Hepatocyte (in vitro differentiated cells): Measurements from ENCODE around the gene C19orf38. TPM values are rescaled to one million over a fixed set of nuclear protein-coding genes. Genes with fewer than 3 reads are reported as not detected.

ENCODE experiments used
- DNase-seq: peaks from one replicate; pipeline ENCODE4 v3.0.0-alpha.2; 2016; ENCODE audit warnings: low spot score
- H2AFZ ChIP-seq: fragments of 200-600 bp; sonication (generic); 2 replicates; pipeline ENCODE4 v1.6.0; 2016; ENCODE audit warnings: antibody characterized with exemption, mild to moderate bottlenecking
- H3K27ac ChIP-seq: fragments of 200-600 bp; sonication (generic); 2 replicates; pipeline ENCODE4 v1.5.1; 2016; ENCODE audit warnings: mild to moderate bottlenecking
- H3K27me3 ChIP-seq: fragments of 200-600 bp; sonication (generic); 2 replicates; pipeline ENCODE4 v1.6.1; 2016
- H3K36me3 ChIP-seq: fragments of 200-600 bp; sonication (generic); replicated peaks from 2 replicates; pipeline ENCODE4 v1.5.1; 2016; ENCODE audit warnings: low read depth; ENCODE audit not compliant: insufficient read depth
- H3K4me1 ChIP-seq: fragments of 200-600 bp; sonication (generic); 2 replicates; pipeline ENCODE4 v1.5.1; 2016; ENCODE audit warnings: mild to moderate bottlenecking, moderate library complexity; ENCODE audit not compliant: insufficient read depth
- H3K4me2 ChIP-seq: fragments of 200-600 bp; sonication (generic); 2 replicates; pipeline ENCODE4 v1.6.0; 2016
- H3K4me3 ChIP-seq: fragments of 200-600 bp; sonication (generic); 2 replicates; pipeline ENCODE4 v1.5.1; 2016; ENCODE audit warnings: mild to moderate bottlenecking
- H3K79me2 ChIP-seq: fragments of 200-600 bp; sonication (generic); 2 replicates; pipeline ENCODE4 v1.6.0; 2017; ENCODE audit warnings: mild to moderate bottlenecking
- H3K9me2 ChIP-seq: fragments of 200-600 bp; sonication (generic); replicated peaks from 2 replicates; pipeline ENCODE4 v1.6.0; 2017; ENCODE audit warnings: mild to moderate bottlenecking; ENCODE audit not compliant: insufficient read depth
- H3K9me3 ChIP-seq: fragments of 200-600 bp; sonication (generic); 2 replicates; pipeline ENCODE4 v1.5.1; 2016; ENCODE audit warnings: low read depth, mild to moderate bottlenecking
- H4K20me1 ChIP-seq: fragments of 200-600 bp; sonication (generic); 2 replicates; pipeline ENCODE4 v1.6.0; 2016; ENCODE audit warnings: mild to moderate bottlenecking; ENCODE audit not compliant: insufficient read depth, poor library complexity, severe bottlenecking
- EZH2 ChIP-seq: fragments of 200-600 bp; sonication (generic); IDR thresholded peaks from 2 replicates; pipeline ENCODE4 v1.6.1; 2016; ENCODE audit warnings: antibody characterized with exemption, mild to moderate bottlenecking, borderline replicate concordance
- EZH2phosphoT487 ChIP-seq: fragments of 200-600 bp; sonication (generic); IDR thresholded peaks from one replicate; pipeline ENCODE4 v1.6.1; 2018; ENCODE audit warnings: antibody characterized with exemption, mild to moderate bottlenecking, low read depth, moderate library complexity; ENCODE audit not compliant: unreplicated experiment, severe bottlenecking
- WGBS: methylation state at CpG from one replicate; pipeline ENCODE4 v1.1.6; 2016; ENCODE audit warnings: low lambda C conversion rate; ENCODE audit errors: missing lambda C conversion rate; 5-methylcytosine and 5-hydroxymethylcytosine counted together
- polyA plus RNA-seq: library from polyadenylated mRNA; unstranded; fragments of >200 nt; fragmentation: Nextera tagmentation; extraction: Ambion mirVana; gene quantifications from 2 replicates; pipeline ENCODE4 v1.2.1, GENCODE V29; 2016
- total RNA-seq: library from RNA; depleted of rRNA; stranded (reverse); fragments of >200 nt; gene quantifications from 2 replicates; pipeline ENCODE4 v1.2.3, GENCODE V29; 2014
- TF ChIP-seq, protein P1 (sequence below): fragments of 200-600 bp; sonication (generic); IDR thresholded peaks from 2 replicates; pipeline ENCODE4 v1.5.1; 2016; ENCODE audit warnings: antibody characterized with exemption, mild to moderate bottlenecking; ENCODE audit not compliant: poor library complexity

Gene C19orf38
- total and polyA plus RNA-seq, 2 experiments from 2014 or later, result 0.56 to 3.7 TPM

DNA sequence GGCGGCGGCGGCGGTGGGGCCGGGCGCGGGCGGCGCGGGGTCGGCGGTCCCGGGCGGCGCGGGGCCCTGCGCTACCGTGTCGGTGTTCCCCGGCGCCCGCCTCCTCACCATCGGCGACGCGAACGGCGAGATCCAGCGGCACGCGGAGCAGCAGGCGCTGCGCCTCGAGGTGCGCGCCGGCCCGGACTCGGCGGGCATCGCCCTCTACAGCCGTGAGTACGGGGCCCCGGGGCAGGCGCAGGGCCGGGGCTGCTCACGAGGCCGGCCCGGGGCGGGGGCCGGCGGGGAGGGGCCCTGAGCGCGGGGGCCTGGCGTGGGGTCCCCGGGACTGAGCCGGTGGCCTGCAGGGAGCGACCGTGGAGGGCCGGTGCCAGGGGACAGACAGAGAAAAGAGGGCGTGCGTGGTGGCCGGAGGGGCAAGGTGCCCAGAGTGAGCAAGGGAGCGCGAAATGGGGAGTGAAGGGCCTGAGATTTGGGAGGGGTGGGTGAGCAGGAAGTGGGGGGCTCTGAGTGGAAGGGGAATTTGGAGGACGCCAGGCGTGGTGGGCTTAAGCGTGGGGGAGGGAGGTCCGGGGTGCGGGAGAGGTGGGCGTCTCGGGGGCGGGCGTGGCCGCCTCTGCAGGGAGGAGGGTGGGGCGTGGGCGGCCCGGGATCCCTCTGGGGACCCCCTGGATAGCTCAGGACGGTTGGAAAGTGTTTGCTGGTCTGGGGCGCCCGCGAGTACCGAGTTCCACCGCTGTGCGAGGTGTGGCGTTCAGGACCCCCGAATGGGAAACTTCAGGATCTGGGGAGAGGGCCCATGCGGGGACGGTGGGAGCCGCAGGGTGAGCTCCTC is 23.7 kb downstream of the C19orf38 start:
- H3K9me3 ChIP-seq, result no peaks in the 10 kb centered on the region
- H2AFZ ChIP-seq, result peak overlapping the region; percentile 51
- no peaks in the 10 kb centered on the region for H3K9me2 ChIP-seq
- H3K79me2 ChIP-seq, result peaks cover 52% of the 10 kb centered on the region
- no peaks in the 10 kb centered on the region for H3K27me3 ChIP-seq
- 2% methylated on average over 34 of the region's 90 CpGs for WGBS
- H3K4me2 ChIP-seq, result peak overlapping the region; percentile 93
- H3K4me1 ChIP-seq, result peaks cover 20% of the 10 kb centered on the region
- peak; percentile 70 for DNase-seq
- no peaks in the 10 kb centered on the region for H3K36me3 ChIP-seq
- H3K27ac ChIP-seq, result peak overlapping the region; percentile 97
- peak overlapping the region; percentile 60 for H3K4me3 ChIP-seq
- TF ChIP-seq, protein P1, sequence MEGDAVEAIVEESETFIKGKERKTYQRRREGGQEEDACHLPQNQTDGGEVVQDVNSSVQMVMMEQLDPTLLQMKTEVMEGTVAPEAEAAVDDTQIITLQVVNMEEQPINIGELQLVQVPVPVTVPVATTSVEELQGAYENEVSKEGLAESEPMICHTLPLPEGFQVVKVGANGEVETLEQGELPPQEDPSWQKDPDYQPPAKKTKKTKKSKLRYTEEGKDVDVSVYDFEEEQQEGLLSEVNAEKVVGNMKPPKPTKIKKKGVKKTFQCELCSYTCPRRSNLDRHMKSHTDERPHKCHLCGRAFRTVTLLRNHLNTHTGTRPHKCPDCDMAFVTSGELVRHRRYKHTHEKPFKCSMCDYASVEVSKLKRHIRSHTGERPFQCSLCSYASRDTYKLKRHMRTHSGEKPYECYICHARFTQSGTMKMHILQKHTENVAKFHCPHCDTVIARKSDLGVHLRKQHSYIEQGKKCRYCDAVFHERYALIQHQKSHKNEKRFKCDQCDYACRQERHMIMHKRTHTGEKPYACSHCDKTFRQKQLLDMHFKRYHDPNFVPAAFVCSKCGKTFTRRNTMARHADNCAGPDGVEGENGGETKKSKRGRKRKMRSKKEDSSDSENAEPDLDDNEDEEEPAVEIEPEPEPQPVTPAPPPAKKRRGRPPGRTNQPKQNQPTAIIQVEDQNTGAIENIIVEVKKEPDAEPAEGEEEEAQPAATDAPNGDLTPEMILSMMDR, result no peak
- TF ChIP-seq EZH2phosphoT487 (no peak), EZH2 (no peak)
- H4K20me1 ChIP-seq, result peaks cover 2% of the 10 kb centered on the region

DNA sequence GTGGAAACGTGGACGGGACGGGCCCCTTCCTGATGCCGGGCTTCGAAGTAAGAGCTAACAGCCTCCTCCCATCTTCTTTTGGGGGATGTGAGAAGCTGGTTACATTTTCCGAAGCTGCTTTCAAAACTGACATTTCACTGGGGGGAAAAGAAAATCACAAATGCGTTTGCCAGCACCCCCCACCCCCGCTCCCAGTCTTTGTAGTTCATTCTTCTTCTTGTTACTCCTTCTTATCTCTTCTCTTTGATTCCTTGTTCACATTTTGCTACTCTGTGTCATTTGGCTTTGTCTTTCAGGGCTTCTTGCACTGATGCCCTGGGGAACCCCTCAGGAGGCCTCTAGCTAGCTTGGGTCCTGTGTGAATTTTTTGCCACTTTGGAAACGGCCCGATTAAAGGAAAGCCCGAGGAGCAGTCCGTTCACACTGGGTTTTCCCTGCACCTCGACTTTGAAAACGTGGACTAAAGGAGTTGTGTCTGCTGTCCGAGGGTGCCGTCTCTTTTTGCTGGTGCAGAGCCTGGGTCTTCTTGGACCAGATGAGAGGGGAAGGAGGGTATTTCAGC is 24.4 kb downstream of the C19orf38 start:
- H2AFZ ChIP-seq, result peak overlapping the region; percentile 51
- DNase-seq, result no peak

DNA sequence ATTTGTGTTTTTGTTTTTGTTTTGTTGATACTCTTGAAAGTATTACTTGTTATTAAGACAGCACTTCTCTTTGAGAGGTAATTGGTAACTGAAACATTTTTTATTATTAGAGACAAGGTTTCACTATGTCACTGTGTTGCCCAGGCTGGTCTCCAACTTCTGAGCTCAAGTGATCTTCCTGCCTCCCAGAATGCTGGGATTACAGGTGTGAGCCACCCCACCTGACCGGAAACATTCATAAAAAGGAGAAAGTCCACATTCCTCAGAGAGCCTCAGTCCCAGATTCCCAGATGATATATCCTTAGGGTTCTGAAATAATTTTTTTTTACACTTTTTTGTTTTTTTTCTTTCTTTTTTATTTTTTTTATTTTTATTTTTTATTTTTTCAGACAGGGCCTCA is 25.8 kb downstream of the C19orf38 start:
- Histone ChIP-seq H2AFZ (no peak overlapping the region), H4K20me1 (peaks cover 4% of the 10 kb centered on the region), H3K36me3 (no peaks in the 10 kb centered on the region), H3K9me2 (no peaks in the 10 kb centered on the region), H3K27me3 (no peaks in the 10 kb centered on the region), H3K27ac (peak overlapping the region; percentile 79), H3K4me3 (no peak overlapping the region), H3K9me3 (no peaks in the 10 kb centered on the region), H3K4me1 (peaks cover 20% of the 10 kb centered on the region), H3K4me2 (peak overlapping the region; percentile 54), H3K79me2 (peaks cover 73% of the 10 kb centered on the region)
- no peak for TF ChIP-seq EZH2phosphoT487
- no peak for TF ChIP-seq EZH2
- TF ChIP-seq, protein P1, result no peak
- 80% methylated on average over 1 of the region's 1 CpG for WGBS
- DNase-seq, result no peak

More for the DNA sequence above, 24.4 kb downstream of the C19orf38 start:
- Histone ChIP-seq H3K36me3 (no peaks in the 10 kb centered on the region), H3K9me2 (no peaks in the 10 kb centered on the region), H3K27me3 (no peaks in the 10 kb centered on the region), H3K9me3 (no peaks in the 10 kb centered on the region), H3K4me3 (peak overlapping the region; percentile 60), H3K4me1 (peaks cover 20% of the 10 kb centered on the region), H4K20me1 (peaks cover 2% of the 10 kb centered on the region), H3K4me2 (peak overlapping the region; percentile 93), H3K79me2 (peaks cover 59% of the 10 kb centered on the region), H3K27ac (peak overlapping the region; percentile 97)
- 9% methylated on average over 16 of the region's 16 CpGs for WGBS
- TF ChIP-seq EZH2phosphoT487, result no peak
- TF ChIP-seq, protein P1, result no peak
- TF ChIP-seq EZH2, result no peak
